Stimulated activated memory B cell treated with anti-CD40 and anti-IgM and Interleukin-4, amounts not matched to agents 10 μg/mL and 1 μg/mL and 100 μg/mL, for 72 hours (primary cell): ENCODE measurements around the gene TRAPPC2.

Experiments used
- ATAC-seq: fragments of 150-1000 bp; cut with Tn5 transposase; 2 replicates; pipeline ENCODE4 v1.10.0; 2021
- H3K27ac Mint-ChIP-seq: one replicate; pipeline ENCODE4 v1.8.0; 2022; ENCODE audit warnings: mild to moderate bottlenecking, mixed read lengths
- H3K27me3 Mint-ChIP-seq: one replicate; pipeline ENCODE4 v1.8.0; 2022; ENCODE audit warnings: mixed read lengths
- H3K36me3 Mint-ChIP-seq: one replicate; pipeline ENCODE4 v1.8.0; 2022; ENCODE audit warnings: mixed read lengths
- H3K4me1 Mint-ChIP-seq: one replicate; pipeline ENCODE4 v1.8.0; 2022; ENCODE audit warnings: mixed read lengths
- H3K4me3 Mint-ChIP-seq: one replicate; pipeline ENCODE4 v1.8.0; 2022; ENCODE audit warnings: mild to moderate bottlenecking, moderate library complexity, mixed read lengths
- H3K9me3 Mint-ChIP-seq: one replicate; pipeline ENCODE4 v1.8.0; 2022; ENCODE audit warnings: mixed read lengths

Gene TRAPPC2

GRCh38 chrX:13721819-13722519 lies 12.5 kb downstream of the TRAPPC2 start:
- H3K27me3 Mint-ChIP-seq = no peaks in the 10 kb centered on the region
- no peak for ATAC-seq
- peaks cover 38% of the 10 kb centered on the region for H3K36me3 Mint-ChIP-seq
- H3K27ac Mint-ChIP-seq = no peak overlapping the region
- H3K4me1 Mint-ChIP-seq = peaks cover 35% of the 10 kb centered on the region
- H3K4me3 Mint-ChIP-seq = no peak overlapping the region
- no peaks in the 10 kb centered on the region for H3K9me3 Mint-ChIP-seq

- ATAC-seq = no peak
- Mint-ChIP-seq H3K27ac (no peak overlapping the region), H3K36me3 (peaks cover 32% of the 10 kb centered on the region), H3K9me3 (no peaks in the 10 kb centered on the region), H3K4me3 (no peak overlapping the region), H3K4me1 (peaks cover 29% of the 10 kb centered on the region), H3K27me3 (no peaks in the 10 kb centered on the region)
Measured at GRCh38 chrX:13721371-13721770, 13.0 kb downstream of the TRAPPC2 start.

- no peaks in the 10 kb centered on the region for H3K9me3 Mint-ChIP-seq
- no peak overlapping the region for H3K4me3 Mint-ChIP-seq
- H3K27ac Mint-ChIP-seq = no peak overlapping the region
- ATAC-seq = no peak
- no peaks in the 10 kb centered on the region for H3K27me3 Mint-ChIP-seq
- H3K4me1 Mint-ChIP-seq = peaks cover 17% of the 10 kb centered on the region
- peaks cover 26% of the 10 kb centered on the region for H3K36me3 Mint-ChIP-seq
Measured at GRCh38 chrX:13719192-13719856, 15.1 kb downstream of the TRAPPC2 start.

GRCh38 chrX:13717700-13718472 lies 16.5 kb downstream of the TRAPPC2 start:
- H3K36me3 Mint-ChIP-seq = peaks cover 15% of the 10 kb centered on the region

GRCh38 chrX:13716905-13717304 lies 17.5 kb downstream of the TRAPPC2 start:
- H3K4me3 Mint-ChIP-seq = no peak overlapping the region
- peaks cover 10% of the 10 kb centered on the region for H3K36me3 Mint-ChIP-seq
- peaks cover 4% of the 10 kb centered on the region for H3K4me1 Mint-ChIP-seq
- no peak for ATAC-seq
- H3K9me3 Mint-ChIP-seq = no peaks in the 10 kb centered on the region
- H3K27ac Mint-ChIP-seq = no peak overlapping the region
- no peaks in the 10 kb centered on the region for H3K27me3 Mint-ChIP-seq

More at GRCh38 chrX:13717700-13718472, 16.5 kb downstream of the TRAPPC2 start:
- H3K4me3 Mint-ChIP-seq = no peak overlapping the region
- no peaks in the 10 kb centered on the region for H3K9me3 Mint-ChIP-seq
- peaks cover 9% of the 10 kb centered on the region for H3K4me1 Mint-ChIP-seq
- H3K27ac Mint-ChIP-seq = no peak overlapping the region
- no peak for ATAC-seq
- H3K27me3 Mint-ChIP-seq = no peaks in the 10 kb centered on the region

GRCh38 chrX:13716455-13716854 lies 18.0 kb downstream of the TRAPPC2 start:
- Mint-ChIP-seq H3K27me3 (no peaks in the 10 kb centered on the region), H3K27ac (no peak overlapping the region), H3K4me3 (no peak overlapping the region), H3K36me3 (peaks cover 14% of the 10 kb centered on the region), H3K4me1 (peaks cover 7% of the 10 kb centered on the region), H3K9me3 (no peaks in the 10 kb centered on the region)
- ATAC-seq = no peak

GRCh38 chrX:13711141-13711540 lies 23.3 kb downstream of the TRAPPC2 start:
- no peak for ATAC-seq
- Mint-ChIP-seq H3K36me3 (peaks cover 19% of the 10 kb centered on the region), H3K27ac (no peak overlapping the region), H3K4me3 (no peak overlapping the region), H3K9me3 (no peaks in the 10 kb centered on the region), H3K4me1 (peaks cover 14% of the 10 kb centered on the region), H3K27me3 (no peaks in the 10 kb centered on the region)

GRCh38 chrX:13703589-13703988 lies 30.8 kb downstream of the TRAPPC2 start:
- Mint-ChIP-seq H3K4me3 (no peak overlapping the region), H3K36me3 (peaks cover 17% of the 10 kb centered on the region), H3K9me3 (no peaks in the 10 kb centered on the region), H3K4me1 (peaks cover 36% of the 10 kb centered on the region), H3K27me3 (no peaks in the 10 kb centered on the region), H3K27ac (no peak overlapping the region)
- ATAC-seq = no peak

- Mint-ChIP-seq H3K27me3 (no peaks in the 10 kb centered on the region), H3K4me3 (no peak overlapping the region), H3K36me3 (peaks cover 17% of the 10 kb centered on the region), H3K27ac (no peak overlapping the region), H3K9me3 (no peaks in the 10 kb centered on the region), H3K4me1 (peaks cover 35% of the 10 kb centered on the region)
- no peak for ATAC-seq
Measured at GRCh38 chrX:13703135-13703534, 31.3 kb downstream of the TRAPPC2 start.

GRCh38 chrX:13702111-13702789 lies 32.2 kb downstream of the TRAPPC2 start:
- ATAC-seq = no peak
- Mint-ChIP-seq H3K27me3 (no peaks in the 10 kb centered on the region), H3K36me3 (peaks cover 12% of the 10 kb centered on the region), H3K4me1 (peaks cover 36% of the 10 kb centered on the region), H3K4me3 (no peak overlapping the region), H3K9me3 (no peaks in the 10 kb centered on the region), H3K27ac (peak overlapping the region; percentile 53)

- Mint-ChIP-seq H3K4me1 (peaks cover 51% of the 10 kb centered on the region), H3K9me3 (no peaks in the 10 kb centered on the region), H3K27me3 (no peaks in the 10 kb centered on the region), H3K36me3 (peaks cover 9% of the 10 kb centered on the region), H3K27ac (no peak overlapping the region), H3K4me3 (no peak overlapping the region)
- no peak for ATAC-seq
Measured at GRCh38 chrX:13700380-13700779, 34.0 kb downstream of the TRAPPC2 start.

GRCh38 chrX:13699183-13699826 lies 35.1 kb downstream of the TRAPPC2 start:
- H3K4me3 Mint-ChIP-seq = peak overlapping the region; percentile 25
- peaks cover 57% of the 10 kb centered on the region for H3K4me1 Mint-ChIP-seq

GRCh38 chrX:13698432-13698831 lies 36.0 kb downstream of the TRAPPC2 start:
- Mint-ChIP-seq H3K9me3 (no peaks in the 10 kb centered on the region), H3K4me3 (no peak overlapping the region), H3K27ac (no peak overlapping the region), H3K36me3 (peaks cover 12% of the 10 kb centered on the region), H3K27me3 (no peaks in the 10 kb centered on the region), H3K4me1 (peaks cover 53% of the 10 kb centered on the region)
- no peak for ATAC-seq

More at GRCh38 chrX:13699183-13699826, 35.1 kb downstream of the TRAPPC2 start:
- peak overlapping the region; percentile 21 for H3K27ac Mint-ChIP-seq
- H3K36me3 Mint-ChIP-seq = peaks cover 12% of the 10 kb centered on the region
- H3K27me3 Mint-ChIP-seq = no peaks in the 10 kb centered on the region
- no peak for ATAC-seq
- no peaks in the 10 kb centered on the region for H3K9me3 Mint-ChIP-seq

GRCh38 chrX:13697976-13698375 lies 36.4 kb downstream of the TRAPPC2 start:
- ATAC-seq = no peak
- no peaks in the 10 kb centered on the region for H3K27me3 Mint-ChIP-seq
- H3K36me3 Mint-ChIP-seq = peaks cover 12% of the 10 kb centered on the region
- H3K27ac Mint-ChIP-seq = peak overlapping the region; percentile 51
- H3K4me1 Mint-ChIP-seq = peaks cover 58% of the 10 kb centered on the region
- no peaks in the 10 kb centered on the region for H3K9me3 Mint-ChIP-seq
- peak overlapping the region; percentile 9 for H3K4me3 Mint-ChIP-seq
